NCI-H2081 (cell line): ENCODE data around the gene SIPA1L2.
A peak's percentile ranks its signal among the peaks of the same experiment; 100 is the strongest.

Experiments
- DNase-seq, 2 experiments: peaks; one replicate each; lab custom pipeline; 2025; lab: John Stamatoyannopoulos, UW

The SIPA1L2 gene

GRCh38 chr1:232648316-232648715 lies 18.4 kb upstream of the SIPA1L2 start:
- DNase-seq = no peak

- DNase-seq = no peak
Measured at GRCh38 chr1:232644209-232644608, 14.3 kb upstream of the SIPA1L2 start.

GRCh38 chr1:232643251-232643650 lies 13.3 kb upstream of the SIPA1L2 start:
- peak; percentile 14 to 19 for DNase-seq

- DNase-seq = no peak
Measured at GRCh38 chr1:232641507-232641906, 11.6 kb upstream of the SIPA1L2 start.

GRCh38 chr1:232636799-232637198 lies 6.9 kb upstream of the SIPA1L2 start:
- no peak for DNase-seq

GRCh38 chr1:232635778-232636356 lies 5.9 kb upstream of the SIPA1L2 start:
- peak; percentile 63 to 73 for DNase-seq

- DNase-seq = no peak
Measured at GRCh38 chr1:232635279-232635678, 5.3 kb upstream of the SIPA1L2 start.

- DNase-seq = no peak
Measured at GRCh38 chr1:232634096-232634495, 4.2 kb upstream of the SIPA1L2 start.

- DNase-seq = no peak
Measured at GRCh38 chr1:232630894-232631195, 912 bp upstream of the SIPA1L2 start.

- peak; percentile 12 to 45 for DNase-seq
Measured at GRCh38 chr1:232629250-232630046, 485 bp downstream of the SIPA1L2 start.

GRCh38 chr1:232628335-232629249 lies 1.3 kb downstream of the SIPA1L2 start:
- peak in 1 of 2 experiments; percentile 42 for DNase-seq

GRCh38 chr1:232627645-232628334 lies 2.1 kb downstream of the SIPA1L2 start:
- peak; percentile 65 to 71 for DNase-seq

- DNase-seq = no peak
Measured at GRCh38 chr1:232627171-232627570, 2.8 kb downstream of the SIPA1L2 start.

GRCh38 chr1:232626452-232626851 lies 3.5 kb downstream of the SIPA1L2 start:
- DNase-seq = no peak

GRCh38 chr1:232625319-232625868 lies 4.5 kb downstream of the SIPA1L2 start:
- DNase-seq = no peak

- no peak for DNase-seq
Measured at GRCh38 chr1:232624546-232625281, 5.2 kb downstream of the SIPA1L2 start.

- peak in 1 of 2 experiments; percentile 35 for DNase-seq
Measured at GRCh38 chr1:232622981-232623380, 7.0 kb downstream of the SIPA1L2 start.

GRCh38 chr1:232622378-232622777 lies 7.6 kb downstream of the SIPA1L2 start:
- DNase-seq = peak in 1 of 2 experiments; percentile 35

GRCh38 chr1:232621050-232621449 lies 8.9 kb downstream of the SIPA1L2 start:
- DNase-seq = no peak

- peak; percentile 92 to 96 for DNase-seq
Measured at GRCh38 chr1:232620356-232620969, 9.5 kb downstream of the SIPA1L2 start.

- no peak for DNase-seq
Measured at GRCh38 chr1:232617237-232617636, 12.7 kb downstream of the SIPA1L2 start.
